ENCODE data around the gene TMEM255B.
"Not testable (repeated sequence)": the region's sequence is repeated elsewhere in the genome, so short reads cannot be mapped to it uniquely, and the experiment has no call there.

TMEM255B gene

DNA sequence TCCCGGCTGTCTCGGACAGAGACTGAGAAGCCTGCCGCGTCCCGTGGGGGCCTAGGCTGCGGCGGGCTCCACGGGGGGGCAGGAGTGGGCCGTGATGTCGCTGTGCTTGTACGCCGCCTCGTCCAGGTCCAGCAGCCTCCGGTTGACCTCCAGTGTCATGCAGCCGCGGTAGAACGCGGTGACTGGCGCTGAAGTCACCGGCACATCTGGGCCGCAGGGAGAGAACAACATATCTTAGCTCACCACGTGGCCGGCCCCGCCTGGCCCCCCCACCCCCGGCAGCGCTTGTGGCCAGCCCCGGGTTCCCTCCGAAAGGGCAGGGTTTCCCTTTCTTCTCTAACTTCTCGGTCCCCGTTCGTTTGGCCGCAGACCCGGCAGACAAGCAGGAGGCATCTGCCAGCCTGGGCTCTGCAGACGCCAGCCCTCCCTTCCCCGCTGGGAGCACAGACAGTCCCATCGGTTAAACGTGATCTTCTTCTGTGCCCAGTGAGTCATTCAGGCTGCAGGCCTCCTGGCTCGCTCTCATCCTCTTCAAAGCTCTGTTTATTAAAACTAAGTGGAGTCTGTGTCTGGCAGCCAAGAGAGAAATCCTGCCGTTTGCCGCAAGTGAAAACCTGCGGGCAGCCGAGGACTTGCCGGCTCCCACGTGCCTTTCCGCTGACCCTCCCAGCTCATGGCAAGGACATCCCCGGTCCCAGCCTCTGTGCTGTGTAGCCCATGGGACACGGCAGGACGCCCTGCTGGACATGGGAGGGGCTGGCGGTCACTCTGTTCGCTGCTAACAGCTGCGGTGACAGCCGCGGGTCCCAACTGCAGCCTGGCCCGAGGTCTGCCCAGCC, 62.0 kb downstream of the TMEM255B start:
- no peak for DNase-seq

DNA sequence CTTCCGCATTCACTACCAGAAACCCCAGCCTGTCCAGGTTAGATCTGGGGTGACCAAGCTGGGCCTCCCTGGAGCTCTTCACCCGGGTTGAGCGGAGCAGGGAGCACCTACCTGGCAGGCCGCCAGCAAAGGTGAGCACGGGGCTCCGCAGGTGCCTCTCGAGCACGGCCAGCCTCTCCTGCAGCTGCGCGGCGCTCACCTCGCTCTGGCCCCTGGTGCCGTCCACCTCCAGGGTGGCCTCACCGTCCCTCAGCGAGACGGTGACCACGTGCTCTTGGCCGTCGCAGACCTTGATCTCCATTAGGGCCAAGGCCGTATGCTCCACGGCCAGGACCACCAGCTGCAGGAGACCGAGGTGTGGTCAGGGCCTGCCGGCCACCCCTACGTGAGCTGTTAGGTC, 62.8 kb downstream of the TMEM255B start:
- DNase-seq: no peak

DNA sequence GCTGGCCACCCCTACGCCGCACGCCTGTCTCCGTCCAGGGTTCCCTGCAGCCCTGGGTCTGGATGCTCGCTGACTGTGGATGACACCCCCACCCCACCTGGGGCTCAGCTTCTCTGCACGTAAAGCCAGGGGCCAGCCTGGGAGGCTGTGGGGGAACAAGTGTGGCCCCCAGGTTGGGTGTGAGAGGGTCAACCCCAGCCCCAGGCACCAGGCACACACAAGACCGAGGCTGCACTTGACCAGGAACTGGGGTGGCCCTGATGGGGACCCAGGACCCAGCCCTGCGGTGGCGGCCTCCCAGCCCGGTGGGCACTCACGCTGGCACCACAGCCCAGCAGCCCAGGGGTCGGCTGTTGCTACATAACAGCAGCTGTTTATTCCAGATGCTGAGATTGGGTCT, 63.2 kb downstream of the TMEM255B start:
- DNase-seq: no peak

DNA sequence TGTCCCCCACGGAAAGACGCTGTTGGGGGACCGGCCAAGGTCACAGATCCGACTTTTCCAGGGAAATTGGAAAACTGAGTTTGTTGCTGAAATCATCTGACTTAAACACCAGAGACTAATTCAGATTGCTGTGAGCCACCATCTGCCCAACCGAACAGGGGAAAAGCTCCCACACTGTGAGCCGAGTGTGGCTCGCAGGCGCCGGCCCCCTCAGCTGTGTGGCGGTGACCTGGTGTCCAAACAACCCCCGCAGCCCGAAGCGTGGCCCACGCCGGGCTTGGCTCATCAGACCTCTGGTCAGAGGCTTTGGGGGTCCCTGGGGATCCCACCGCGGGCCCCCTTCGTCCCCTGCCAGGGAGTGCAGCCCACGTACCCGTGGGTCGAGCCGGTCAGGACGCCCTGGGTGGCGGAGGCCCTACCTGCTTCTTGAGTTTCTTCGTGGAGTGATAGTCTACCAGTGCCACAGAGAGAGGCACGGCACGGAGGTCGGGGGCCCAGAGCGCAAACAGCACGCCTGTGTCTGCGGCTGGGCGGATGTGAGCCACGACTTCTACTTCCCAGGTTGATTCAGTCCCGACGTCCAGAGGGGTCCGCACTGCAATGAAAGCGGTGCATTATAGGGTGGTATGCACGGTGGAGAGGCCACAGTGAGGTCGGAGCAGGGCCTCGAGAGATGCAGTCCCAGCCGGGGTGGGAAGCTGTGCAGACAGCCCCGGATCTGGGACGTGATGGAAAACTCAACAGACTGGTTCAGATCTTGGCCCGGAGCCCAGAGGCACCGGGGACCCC, 64.1 kb downstream of the TMEM255B start:
- no peak for DNase-seq

DNA sequence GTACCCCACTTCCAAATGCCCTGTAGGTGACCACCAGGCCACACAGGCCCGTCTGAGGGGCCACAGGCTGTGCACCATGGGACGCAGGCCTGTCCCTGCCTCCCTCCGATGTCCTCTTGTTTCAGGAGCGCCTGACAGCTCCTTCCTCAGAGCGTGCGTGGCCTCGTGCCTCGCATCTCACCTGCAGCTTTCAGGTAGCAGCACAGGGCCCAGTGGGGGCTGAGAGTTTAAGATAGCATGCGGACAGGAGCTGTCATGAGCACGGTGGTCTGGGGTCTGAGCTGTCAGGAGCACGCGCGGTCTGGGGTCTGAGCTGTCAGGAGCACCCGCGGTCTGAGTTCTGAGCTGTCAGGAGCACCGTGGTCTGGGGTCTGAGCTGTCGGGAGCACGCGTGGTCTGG, 64.7 kb downstream of the TMEM255B start:
- no peak for DNase-seq

DNA sequence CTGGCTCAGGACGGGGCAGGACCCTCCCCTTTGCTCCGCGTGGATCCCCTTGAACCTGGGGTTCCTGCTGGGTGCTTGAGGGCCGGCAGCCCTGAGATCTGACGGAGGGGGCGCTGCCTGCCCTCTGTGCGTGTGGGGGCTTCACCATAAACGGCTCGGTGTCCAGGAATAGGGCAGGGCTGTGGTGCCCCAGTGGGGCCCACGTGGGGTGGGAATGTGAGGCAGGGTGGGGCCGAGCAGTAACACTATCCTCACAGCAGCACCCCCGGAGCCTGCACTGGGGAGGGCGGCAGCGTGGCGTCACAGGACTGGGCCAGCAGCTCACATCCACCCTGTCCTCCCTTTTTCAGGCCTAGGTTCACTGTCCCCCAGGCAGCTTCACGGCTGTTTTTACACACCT, 66.8 kb downstream of the TMEM255B start:
- no peak for DNase-seq

DNA sequence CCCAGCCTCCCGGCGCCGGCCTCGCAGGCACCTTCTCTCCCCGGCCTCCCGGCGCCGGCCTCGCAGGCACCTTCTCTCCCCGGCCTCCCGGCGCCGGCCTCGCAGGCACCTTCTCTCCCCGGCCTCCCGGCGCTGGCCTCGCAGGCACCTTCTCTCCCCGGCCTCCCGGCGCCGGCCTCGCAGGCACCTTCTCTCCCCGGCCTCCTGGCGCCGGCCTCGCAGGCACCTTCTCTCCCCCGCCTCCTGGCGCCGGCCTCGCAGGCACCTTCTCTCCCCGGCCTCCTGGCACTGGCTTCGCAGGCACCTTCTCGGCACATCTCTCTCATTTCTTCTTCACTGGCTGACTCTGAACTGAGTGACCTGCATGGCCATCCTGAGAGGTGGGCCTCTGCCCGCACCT, 67.4 kb downstream of the TMEM255B start:
- DNase-seq: not testable (repeated sequence)

DNA sequence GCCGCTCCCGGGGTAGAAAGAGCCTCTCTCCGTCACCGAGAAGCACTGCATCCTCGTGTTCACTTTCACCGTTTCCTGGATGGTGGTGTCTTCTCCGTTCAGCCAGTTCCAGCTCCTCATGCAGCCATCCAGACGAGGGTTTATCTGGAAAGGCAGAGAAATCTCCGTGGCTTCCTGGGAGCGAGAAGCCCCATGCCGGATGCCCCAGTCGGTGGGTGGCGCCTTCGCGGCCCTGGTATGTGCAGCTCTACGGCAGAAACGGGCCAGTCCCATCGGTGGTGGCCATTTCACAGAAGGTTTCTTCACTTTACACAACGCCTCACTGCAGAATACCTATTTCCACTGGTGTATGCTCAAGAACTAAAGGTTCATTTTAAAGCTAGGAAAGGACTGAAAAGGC, 68.0 kb downstream of the TMEM255B start:
- DNase-seq: no peak

DNA sequence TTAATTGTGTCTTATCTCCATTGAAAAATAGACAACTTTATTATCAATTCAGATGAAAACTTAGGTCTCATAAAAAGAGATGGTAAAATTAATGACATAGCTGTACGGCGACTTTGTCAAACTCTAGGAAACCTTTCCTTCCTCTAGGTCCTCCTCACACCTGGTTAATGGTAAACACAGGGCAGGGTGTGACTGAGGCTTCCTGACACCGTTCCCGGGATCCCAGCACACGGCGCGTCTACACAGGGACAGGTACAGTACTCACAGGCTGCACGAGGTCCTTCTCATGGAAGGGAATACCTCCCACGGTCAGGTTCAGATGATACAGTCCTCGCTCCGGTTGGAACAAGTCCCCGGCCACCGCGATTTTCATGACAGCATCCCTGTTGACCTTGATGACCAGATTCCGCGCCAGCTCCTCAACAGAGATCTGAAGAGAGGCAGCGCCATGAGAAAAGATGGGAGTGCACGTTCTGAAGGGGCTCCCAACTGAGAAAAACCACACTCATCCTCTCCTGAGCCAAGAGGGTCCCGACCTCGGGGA, 69.3 kb downstream of the TMEM255B start:
- no peak for DNase-seq

DNA sequence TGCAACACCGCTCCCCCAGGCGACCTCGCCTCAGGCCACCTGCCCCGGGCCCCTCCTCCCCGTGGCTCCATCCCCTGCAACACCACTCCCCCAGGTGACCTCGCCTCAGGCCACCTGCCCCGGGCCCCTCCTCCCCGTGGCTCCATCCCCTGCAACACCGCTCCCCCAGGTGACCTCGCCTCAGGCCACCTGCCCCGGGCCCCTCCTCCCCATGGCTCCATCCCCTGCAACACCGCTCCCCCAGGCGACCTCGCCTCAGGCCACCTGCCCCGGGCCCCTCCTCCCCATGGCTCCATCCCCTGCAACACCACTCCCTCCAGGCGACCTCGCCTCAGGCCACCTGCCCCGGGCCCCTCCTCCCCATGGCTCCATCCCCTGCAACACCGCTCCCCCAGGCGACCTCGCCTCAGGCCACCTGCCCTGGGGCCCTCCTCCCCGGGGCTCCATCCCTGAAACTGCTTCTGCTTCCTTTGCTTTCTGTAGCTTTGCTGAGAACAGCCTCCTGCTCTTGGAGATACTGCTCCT, 71.5 kb downstream of the TMEM255B start:
- DNase-seq: not testable (repeated sequence)

DNA sequence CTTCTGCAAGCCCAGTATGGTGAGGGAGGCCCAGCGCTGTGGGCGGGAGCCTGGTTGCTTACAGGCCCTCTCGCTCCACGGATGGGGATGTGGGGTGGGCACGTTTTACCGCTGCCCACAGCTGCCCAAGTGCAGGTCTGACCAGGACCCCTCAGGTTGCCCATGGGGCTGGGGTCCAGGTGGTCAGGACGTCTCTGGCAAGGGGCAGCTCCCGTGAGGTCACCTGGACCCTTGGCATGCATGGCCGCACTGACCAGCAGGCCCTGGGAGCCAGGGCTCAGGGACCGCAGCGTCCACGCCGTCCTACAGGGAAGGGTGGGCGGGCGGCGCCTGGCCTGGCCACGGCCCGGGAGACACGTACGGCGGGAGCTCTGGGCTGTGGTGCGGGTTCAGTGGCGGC, 72.0 kb downstream of the TMEM255B start:
- DNase-seq: no peak

DNA sequence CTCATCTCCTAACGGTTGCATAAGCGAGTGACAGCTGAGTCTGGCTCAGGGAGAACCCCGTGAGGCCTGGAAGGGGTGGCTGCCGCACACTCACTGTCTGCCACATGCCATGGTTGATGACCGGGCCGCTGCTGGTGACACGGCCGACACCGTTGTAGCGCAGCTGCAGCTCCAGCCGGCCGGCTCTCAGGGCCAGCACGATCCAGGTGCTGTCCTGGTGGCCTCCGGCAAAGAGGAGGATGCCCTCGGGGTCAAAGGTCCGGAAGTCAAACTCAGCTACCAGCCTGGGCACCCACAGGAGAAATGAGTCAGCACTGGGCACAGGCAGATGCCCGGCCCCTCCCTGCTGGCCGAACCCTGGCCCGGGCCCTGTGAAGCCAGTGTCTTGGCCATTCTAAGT, 73.2 kb downstream of the TMEM255B start:
- DNase-seq: no peak

DNA sequence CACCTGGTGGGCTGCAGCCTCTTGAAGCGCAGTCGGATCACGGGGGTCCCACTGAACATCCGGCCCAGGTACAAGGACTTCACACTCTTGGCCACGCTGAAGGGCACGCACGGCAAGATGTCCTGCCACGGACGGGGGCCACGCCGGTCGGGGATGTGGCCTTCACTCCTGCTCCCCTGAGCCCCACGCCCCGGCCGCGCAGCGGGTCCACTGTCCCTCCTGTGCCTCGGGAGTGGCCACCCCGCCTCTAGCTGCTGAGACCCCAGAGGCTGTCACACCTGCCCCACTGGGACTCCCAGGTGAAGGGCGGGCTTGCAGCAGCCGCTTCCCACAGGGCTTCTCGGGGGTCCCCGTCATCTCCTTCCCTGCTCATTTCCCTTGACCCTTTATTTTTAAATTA, 73.6 kb downstream of the TMEM255B start:
- DNase-seq: no peak

DNA sequence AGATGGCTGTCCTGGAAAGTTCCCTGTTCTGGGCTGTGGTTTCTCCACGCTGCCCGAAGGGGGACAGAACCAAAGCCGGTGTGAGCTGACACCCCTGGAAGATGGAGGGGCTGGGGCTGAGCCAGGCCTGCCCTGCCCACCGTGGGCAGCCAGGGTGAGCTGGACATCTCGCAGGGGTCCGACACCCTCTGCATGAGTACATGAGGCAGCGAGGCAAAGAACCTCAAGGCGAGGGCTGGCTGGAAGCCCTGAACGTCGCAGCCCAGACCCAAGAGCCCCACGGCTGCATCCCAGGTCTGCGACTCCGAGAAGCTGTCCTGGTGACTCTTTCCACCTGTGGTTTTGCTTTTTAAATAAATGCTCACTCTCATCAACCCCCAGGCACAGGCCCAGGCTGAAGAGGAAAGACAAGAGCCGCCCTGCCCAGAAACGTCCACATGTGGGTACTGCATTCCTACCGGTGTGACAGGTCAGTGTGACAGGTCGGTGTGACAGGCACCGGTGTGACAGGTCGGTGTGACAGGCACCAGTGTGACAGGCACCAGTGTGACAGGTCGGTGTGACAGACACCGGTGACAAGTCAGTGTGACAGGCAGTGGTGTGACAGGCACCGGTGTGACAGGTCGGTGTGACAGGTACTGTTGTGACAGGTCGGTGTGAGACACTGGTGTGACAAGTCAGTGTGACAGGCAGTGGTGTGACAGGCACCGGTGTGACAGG, 74.2 kb downstream of the TMEM255B start:
- DNase-seq: no peak

DNA sequence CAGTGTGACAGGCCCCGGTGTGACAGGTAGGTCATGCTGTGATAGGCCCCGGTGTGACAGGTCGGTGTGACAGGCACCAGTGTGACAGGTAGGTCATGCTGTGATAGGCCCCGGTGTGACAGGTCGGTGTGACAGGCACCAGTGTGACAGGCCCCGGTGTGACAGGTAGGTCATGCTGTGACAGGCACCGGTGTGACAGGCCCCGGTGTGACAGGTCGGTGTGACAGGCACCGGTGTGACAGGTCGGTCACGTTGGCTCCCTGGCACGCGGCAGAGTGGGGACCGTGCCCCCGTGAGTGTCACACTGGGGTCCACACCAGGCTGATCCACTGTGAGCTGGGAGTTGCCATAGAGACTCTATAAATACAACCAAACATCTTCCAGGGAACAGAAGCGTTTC, 75.0 kb downstream of the TMEM255B start:
- DNase-seq: not testable (repeated sequence)

DNA sequence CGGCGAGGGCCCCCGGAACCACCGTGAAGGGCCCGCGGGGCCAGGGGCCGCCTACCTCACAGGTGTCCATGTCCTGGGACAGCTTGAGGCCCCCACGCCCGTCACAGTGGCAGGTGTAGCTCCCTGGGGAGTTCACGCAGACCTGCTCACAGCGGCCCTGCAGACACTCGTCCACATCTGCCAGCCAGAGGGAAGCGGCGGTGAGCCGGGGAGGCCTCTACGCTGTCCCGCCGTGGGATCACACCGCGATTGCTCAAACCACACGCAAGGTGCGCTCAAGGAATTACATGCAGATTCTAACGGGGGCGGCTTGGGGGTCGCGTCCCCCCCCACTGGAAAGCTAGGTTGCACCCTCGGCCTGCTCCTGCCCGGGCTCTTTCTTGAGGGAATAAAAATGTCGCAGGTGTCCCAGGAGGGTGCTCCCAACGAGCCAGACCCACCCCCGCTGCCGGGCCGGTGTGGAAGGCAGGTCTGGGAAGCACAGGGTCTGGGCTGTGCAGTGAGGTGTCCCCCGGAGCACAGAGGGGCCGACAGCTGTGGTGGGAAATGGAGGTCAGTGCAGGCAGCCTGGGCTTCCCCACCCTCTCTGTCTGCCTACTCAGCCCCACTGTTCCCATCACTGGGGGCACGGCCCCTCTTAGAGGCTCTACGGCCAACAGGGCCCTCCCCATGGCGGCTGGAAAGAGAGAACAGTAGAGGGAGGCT, 75.6 kb downstream of the TMEM255B start:
- DNase-seq: no peak

DNA sequence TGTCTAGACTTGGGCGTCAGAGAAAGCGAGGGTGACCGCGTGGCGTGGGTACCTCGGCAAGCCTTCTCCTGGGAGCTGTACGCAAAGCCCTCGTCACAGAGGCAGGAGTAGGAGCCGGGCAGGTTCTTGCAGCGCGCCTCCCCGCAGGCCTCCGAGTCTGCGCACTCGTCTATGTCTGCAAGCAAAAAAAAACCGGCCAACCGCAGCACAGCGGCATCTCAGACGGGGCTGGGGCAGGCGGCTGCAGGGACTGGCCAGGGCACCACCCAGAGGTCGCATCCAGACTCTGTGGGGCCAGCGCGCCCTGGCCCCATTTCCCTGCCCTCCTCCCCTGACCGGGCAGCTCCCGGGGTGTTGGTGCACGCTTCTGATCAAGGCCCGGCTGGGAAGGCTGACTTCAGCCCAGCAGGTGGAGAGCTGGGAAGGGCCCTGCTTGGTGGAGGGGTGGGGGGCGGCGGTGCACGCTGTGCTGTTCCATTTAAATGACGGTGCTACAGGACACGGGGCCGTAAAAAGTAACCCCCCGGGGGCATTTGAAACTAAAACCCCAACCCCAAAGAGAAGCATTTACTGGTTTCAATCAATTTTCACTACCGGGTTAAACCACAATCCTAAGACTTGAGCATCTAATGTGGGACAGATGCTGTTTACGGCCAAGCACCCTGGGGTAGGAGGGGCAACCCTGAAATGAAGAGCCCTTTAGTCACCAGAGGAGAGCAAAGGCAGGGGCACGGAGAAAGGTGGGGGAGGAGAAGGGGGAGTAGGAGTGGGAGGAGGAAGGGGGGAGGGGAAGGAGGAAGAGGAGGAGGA, 76.6 kb downstream of the TMEM255B start:
- no peak for DNase-seq

DNA sequence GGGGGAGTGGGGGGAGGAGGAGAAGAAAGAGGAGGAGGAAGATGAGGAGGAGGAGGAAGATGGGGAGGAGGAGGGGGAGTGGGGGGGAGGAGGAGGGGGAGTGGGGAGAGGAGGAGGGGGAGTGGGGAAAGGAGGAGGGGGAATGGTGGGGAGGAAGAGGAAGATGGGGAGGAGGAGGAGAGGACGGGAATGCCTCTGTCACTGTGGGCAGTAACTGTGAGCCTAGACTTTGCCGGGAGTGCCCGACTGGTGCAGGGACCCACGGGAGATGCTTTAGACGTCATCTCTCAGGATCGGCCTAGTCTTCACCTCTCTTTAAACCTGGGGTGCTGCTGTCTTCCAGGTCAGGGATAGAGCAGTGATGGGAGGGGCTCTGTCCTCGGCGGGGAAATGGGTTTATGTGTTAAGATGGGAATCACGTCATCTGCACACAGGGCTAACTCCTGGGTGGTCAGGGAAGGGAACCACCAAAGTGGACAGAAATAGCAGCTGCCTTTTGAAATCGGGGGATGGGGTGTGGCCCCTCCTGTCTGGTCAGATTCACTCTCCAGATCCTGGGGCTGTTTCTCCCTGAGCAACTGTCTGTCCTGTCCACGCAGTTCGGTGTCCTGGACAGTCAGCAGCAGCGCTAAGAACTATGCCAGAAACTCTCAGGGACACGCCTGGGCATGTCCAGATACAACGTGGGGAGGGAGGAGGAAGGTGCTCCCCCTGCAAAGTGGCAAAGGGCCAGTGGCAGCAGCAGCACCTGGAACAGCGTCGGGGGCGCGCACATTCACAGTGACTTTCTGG, 77.9 kb downstream of the TMEM255B start:
- no peak for DNase-seq

DNA sequence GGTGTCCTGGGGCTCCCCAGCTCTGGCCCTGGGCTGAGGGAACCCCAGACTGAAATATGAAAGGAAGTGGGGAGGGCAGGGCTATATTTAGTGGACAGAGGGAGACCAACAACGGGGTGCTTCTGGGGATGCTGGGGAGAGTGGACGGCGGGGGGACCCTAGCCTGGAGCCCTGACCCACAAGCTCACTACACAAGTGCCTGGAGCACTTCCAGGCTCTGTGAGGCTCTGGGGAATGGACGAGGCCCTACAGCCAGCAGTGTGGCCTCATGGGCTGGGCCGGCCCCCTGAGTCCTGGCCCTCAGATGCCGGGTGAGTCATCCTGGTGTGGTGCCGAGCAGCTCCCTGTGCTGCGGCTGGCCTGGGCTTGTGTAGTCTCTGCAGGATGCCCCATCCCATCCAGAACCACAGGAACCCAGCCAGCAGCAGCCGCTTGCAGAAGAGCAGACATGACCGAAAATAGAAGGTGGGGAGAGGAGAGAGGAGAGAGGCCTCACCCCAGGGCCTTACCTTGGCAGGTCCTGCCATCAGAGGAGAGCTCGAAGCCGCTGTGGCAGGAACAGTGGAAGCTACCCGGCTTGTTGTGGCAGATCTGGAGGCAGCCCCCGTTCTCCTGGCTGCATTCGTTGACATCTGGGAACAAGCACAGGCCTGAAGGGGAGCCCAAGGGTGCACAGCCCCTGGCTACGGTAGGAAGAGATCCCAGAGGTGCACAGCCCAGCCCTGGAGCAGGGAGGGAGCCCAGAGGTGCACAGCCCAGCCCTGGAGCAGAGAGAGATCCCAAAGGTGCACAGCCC, 78.7 kb downstream of the TMEM255B start:
- no peak for DNase-seq

DNA sequence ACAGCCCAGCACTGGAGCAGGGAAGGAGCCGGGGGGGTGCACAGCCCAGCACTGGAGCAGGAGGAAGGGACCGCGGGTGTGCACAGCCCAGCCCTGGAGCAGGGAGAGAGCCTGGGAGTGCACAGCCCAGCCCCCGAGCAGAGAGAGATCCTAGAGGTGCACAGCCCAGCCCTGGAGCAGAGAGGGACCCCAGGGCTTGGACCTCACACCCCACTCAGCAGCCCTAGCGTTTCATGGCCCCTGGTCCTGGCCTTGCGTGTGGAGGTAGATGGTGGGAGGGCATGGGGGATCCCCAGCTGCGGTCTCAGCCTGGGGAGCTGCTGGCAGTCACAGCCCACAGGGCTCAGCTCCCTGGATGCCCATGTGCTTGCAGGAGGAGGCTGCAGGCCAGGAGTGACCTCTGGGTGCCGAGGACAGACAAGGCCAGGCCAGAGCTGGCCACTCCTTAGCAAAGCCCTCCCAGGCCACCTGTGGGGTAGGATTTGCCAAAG, 79.7 kb downstream of the TMEM255B start:
- no peak for DNase-seq
